AG09309 (cell line): ENCODE measurements around the gene ZBTB49.
"Not testable (repeated sequence)": the region's sequence is repeated elsewhere in the genome, so short reads cannot be mapped to it uniquely, and the experiment has no call there.

Source experiments
- DNase-seq: peaks from one replicate; pipeline ENCODE4 v3.0.0-alpha.2; 2010; ENCODE audit warnings: low read depth
- H3K4me3 ChIP-seq: 2 replicates; pipeline ENCODE4 v1.5.1; 2011; ENCODE audit warnings: mild to moderate bottlenecking, low read depth, low read length, moderate library complexity; ENCODE audit not compliant: control insufficient read depth
- TF ChIP-seq, protein P1 (sequence below): IDR thresholded peaks from 2 replicates; pipeline ENCODE4 v1.5.1; 2011; ENCODE audit warnings: mild to moderate bottlenecking, low read depth, low read length, inconsistent platforms; ENCODE audit not compliant: insufficient read depth, control insufficient read depth; ENCODE audit errors: missing control alignments

ZBTB49 gene

DNA sequence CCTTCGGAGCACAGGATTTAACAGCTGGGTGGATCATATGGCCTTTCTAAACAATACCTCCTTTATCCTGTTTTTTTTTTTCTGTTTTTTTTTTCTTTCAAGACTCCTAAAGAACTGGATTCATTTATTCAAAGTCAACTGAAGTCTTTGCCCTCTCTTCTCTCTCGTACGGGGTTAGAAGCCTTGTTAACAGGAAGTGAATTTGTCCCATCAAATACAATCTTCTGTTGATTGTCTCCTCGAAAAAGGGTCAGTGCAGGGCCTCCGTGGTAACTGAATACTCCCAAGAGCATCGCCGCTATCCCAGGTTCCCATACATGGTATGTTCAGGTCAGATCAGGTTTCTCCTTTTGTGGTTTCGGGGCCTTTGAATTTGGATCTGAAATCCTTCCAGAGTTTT, 40.2 kb upstream of the ZBTB49 start:
- TF ChIP-seq, protein P1, sequence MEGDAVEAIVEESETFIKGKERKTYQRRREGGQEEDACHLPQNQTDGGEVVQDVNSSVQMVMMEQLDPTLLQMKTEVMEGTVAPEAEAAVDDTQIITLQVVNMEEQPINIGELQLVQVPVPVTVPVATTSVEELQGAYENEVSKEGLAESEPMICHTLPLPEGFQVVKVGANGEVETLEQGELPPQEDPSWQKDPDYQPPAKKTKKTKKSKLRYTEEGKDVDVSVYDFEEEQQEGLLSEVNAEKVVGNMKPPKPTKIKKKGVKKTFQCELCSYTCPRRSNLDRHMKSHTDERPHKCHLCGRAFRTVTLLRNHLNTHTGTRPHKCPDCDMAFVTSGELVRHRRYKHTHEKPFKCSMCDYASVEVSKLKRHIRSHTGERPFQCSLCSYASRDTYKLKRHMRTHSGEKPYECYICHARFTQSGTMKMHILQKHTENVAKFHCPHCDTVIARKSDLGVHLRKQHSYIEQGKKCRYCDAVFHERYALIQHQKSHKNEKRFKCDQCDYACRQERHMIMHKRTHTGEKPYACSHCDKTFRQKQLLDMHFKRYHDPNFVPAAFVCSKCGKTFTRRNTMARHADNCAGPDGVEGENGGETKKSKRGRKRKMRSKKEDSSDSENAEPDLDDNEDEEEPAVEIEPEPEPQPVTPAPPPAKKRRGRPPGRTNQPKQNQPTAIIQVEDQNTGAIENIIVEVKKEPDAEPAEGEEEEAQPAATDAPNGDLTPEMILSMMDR: no peak
- no peak for DNase-seq
- no peak overlapping the region for H3K4me3 ChIP-seq

DNA sequence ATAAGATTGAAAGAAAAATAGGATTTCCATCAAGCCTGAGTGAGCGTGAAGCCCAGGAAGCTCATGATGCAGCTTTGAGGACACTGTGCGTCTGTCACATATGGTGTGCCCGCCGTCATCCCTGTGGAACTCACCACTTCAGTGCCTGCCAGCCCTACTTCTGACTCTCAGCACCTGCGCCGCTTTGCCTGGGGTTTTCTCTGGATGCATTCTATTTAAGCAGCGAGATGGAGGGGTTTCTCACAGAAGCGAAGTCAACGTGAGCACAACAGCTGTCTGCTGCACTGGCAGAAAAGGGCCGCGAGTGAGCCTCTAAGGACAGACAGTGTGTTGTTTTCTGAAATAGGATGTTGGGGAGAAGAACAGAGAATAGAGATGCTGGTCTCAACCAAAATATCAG, 35.9 kb upstream of the ZBTB49 start:
- no peak for DNase-seq
- TF ChIP-seq, protein P1: no peak
- H3K4me3 ChIP-seq: no peak overlapping the region

DNA sequence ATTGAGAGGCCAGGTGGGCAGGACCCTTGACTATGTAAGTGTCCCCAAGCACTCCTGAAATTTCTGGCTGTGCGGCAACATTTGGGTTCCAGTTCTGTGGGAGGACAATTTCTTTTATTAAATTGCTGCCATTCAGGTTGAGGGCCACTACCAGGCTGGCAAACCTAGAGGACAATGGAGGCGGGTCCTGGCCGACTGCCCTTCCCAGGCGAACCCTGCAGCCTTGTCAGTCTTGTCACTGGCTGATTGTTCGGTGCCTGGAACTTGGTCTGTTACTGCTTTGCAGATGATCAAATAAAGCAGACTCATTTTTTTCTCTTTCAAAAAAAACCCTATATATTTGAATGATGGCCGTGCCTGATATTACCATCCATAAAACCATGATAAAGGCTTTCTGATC, 35.4 kb upstream of the ZBTB49 start:
- no peak for DNase-seq
- H3K4me3 ChIP-seq: no peak overlapping the region
- TF ChIP-seq, protein P1: no peak

DNA sequence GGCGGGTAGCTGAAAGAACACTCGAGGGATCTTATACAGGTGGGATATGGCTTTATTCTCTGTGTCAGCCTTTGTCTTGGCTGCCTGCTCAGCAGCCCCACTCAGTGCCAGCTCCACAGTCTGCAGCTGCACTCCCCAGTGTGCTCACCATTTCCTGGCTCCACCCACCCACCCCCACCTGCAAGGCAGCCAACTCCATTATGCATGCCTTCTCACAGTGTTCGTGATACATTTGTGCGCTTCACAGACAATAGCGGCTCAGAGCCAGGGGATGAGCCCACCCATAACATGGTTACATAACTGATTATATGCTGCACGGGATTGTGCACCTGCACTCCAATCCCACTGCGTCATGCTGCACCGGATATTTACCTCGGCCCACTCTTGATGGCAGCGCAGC, 33.3 kb upstream of the ZBTB49 start:
- TF ChIP-seq, protein P1: no peak
- DNase-seq: no peak
- no peak overlapping the region for H3K4me3 ChIP-seq

DNA sequence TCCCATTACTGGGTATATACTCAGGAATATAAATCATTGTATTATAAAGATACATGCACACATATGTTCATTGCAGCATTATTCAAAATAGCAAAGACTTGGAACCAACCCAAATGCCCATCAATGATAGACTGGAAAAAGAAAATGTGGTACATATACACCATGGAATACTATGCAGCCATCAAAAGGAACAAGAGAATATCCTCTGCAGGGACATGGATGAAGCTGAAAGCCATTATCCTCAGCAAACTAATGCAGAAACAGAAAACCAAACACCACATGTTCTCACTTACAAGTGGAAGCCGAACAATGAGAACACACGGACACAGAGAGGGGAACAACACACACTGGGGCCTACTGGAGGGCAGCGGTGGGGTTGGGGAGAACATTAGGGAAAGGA, 32.3 kb upstream of the ZBTB49 start:
- not testable (repeated sequence) for DNase-seq, H3K4me3 ChIP-seq

DNA sequence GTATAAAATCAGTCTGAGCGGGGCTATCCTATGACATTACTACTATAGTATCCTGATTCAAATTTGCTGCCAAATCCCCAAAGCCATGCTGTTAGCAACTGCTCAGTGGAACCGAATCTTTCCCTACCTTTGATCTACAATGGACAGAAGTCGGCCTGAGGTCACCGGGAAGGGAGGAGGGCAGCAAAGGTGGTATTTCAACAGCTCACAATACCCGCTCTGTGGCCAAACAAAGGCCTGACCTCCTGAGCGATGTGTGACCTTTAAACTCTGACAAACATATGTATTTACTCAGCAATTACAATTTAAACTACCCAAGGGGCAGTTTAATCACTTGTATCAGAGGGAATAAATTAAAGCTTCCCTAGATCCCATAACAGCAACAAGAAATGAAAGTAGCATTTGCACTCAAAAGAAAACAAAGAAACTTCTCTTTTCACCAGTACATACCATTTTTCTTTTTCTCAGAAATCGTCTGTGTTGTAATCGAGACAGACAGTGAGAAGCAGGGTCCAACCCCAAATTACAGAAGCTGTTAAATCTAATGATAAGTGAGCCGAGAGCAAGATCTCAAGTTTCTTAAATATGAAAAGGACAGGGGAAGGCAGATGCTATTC, 30.5 kb upstream of the ZBTB49 start:
- no peak overlapping the region for H3K4me3 ChIP-seq
- DNase-seq: no peak

DNA sequence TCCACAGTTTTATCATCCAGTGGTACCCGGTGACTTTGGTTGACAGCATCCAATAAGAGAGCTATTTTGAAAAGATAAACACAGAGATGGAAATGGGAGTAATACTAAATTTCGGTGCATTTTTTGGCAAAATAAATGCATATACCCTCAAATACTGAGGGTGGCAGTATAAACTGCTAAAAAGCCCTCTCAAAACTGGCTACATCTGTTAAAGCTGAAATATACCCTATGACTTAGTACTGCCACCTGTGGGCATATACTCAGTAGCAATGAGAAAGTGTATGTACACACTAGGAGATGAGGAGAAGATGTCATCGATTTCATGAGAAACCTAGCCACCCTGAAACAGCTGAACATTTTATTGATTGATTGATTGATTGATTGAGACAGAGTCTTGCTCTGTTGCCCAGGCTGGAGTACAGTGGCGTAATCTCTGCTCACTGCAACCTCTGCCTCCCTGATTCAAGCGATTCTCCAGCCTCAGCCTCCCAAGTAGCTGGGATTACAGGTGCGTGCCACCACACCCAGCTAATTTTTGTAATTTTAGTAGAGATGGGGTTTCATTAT, 29.8 kb upstream of the ZBTB49 start:
- TF ChIP-seq, protein P1: peak; percentile 50
- H3K4me3 ChIP-seq: no peak overlapping the region
- peak; percentile 42 for DNase-seq

More for the DNA sequence above, 30.5 kb upstream of the ZBTB49 start:
- TF ChIP-seq, protein P1: no peak
